ENCODE results near the gene WWP2. TPM values are rescaled to one million over a fixed set of nuclear protein-coding genes. Genes with fewer than 3 reads are reported as not detected.
"Not testable (repeated sequence)": the region's sequence is repeated elsewhere in the genome, so short reads cannot be mapped to it uniquely, and the experiment has no call there.

The WWP2 gene
- total RNA-seq, 4 donors from 2014 or later, result 21.9 to 32.8 (median 27.8) TPM

DNA sequence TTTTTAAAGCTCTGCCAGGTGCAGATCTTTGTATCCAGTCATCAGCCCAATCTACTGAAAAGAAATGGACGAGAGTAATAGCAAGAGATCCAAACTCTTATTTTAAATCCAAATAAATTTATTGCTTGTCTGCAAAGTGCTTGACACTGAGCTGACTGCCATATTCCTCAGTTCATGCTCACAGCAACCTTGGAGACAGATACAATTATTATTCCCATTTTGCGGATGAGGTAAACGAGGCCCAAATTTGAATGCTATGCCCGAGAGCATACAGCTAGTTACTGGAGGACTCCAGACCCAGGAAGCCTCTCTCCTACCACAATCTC is 8.0 kb upstream of the WWP2 start:
- H3K36me3 ChIP-seq, result peaks cover 23 to 34% (median 30%) of the 10 kb centered on the region in 4 donors
- no peaks in the 10 kb centered on the region for H3K27me3 ChIP-seq
- peaks cover 18 to 31% (median 22%) of the 10 kb centered on the region in 4 donors for H3K4me1 ChIP-seq
- peak overlapping the region; percentile 72 to 84 (median 75) for H3K27ac ChIP-seq (replicated peaks in 1 of 4)
- no peaks in the 10 kb centered on the region for H3K9me3 ChIP-seq
- TF ChIP-seq EP300 (IDR thresholded peaks at IDR 0.05) (no peak), CTCF (IDR thresholded peaks at IDR 0.05) (no peak), POLR2AphosphoS5 (IDR thresholded peaks at IDR 0.05) (no peak), POLR2A (IDR thresholded peaks at IDR 0.05; ENCODE audit: low read depth) (no peak)
- peak overlapping the region; percentile 81 to 90 (median 82) for H3K4me3 ChIP-seq
- WGBS, result 12% methylated on average over 4 of the region's 4 CpGs
- no peak for DNase-seq (ENCODE audit: extremely low spot score)
- intact Hi-C loops (cut with DNase I), result loop anchor here (1.0 to 10.0 kb wide), 3 partner anchors 45 to 357 kb away; partner anchors contain the start of gene NFAT5

GRCh38 chr16:69754469-69755310 is 7.4 kb upstream of the WWP2 start, which contains the start of gene NOB1:
NOB1 (minus strand) TSS chr16:69754926; CDS start chr16:69754910, 16 bp downstream.
- intact Hi-C loops (cut with DNase I), result loop anchor here (1.0 to 10.0 kb wide), 3 partner anchors 45 to 358 kb away; partner anchors contain the start of gene NFAT5
- DNase-seq (ENCODE audit: extremely low spot score), result peak; percentile 98
- Histone ChIP-seq H3K9me3 (no peaks in the 10 kb centered on the region), H3K36me3 (peaks cover 17 to 28% (median 24%) of the 10 kb centered on the region in 4 donors), H3K4me3 (peak within 1 kb of the TSS; percentile 81 to 90 (median 82)), H3K27ac (replicated peaks in 1 of 4) (peak within 1 kb of the TSS; percentile 72 to 84 (median 75)), H3K4me1 (peaks cover 18 to 31% (median 22%) of the 10 kb centered on the region in 4 donors), H3K27me3 (no peaks in the 10 kb centered on the region)
- 2% methylated on average over 21 of the region's 58 CpGs for WGBS
- TF ChIP-seq CTCF (IDR thresholded peaks at IDR 0.05), result peak in 2 of 3 experiments; percentile 99 to 100
- TF ChIP-seq EP300 (IDR thresholded peaks at IDR 0.05), result no peak
- TF ChIP-seq POLR2AphosphoS5 (IDR thresholded peaks at IDR 0.05), result peak; percentile 89 to 91
- peak; percentile 31 for TF ChIP-seq POLR2A (IDR thresholded peaks at IDR 0.05; ENCODE audit: low read depth)

DNA sequence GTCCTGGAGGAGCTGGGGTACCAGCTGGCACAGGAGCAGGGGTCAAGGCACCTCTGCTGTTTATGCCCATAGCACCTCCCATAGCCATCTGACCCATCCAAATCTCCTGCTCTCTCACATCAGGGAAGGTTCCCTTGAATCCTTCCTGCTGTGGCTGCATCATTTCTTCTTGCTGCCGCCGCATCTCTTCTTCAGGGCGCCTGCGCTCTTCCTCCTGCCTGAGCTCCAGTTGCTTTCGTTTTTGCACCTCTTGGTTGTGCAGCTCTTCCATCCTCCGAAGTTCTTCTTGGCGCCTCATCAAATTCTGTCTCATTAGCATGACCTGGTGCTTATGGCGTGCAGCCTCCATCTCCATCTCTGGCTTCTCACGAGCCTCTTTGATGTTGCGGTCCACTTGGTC is 5.4 kb upstream of the WWP2 start:
- intact Hi-C loops (cut with DNase I), result loop anchor here (10.0 kb wide), 1 partner anchor 192 kb away; the partner anchor contains the start of gene NFAT5
- Histone ChIP-seq H3K27me3 (no peaks in the 10 kb centered on the region), H3K9me3 (no peaks in the 10 kb centered on the region), H3K4me1 (peaks cover 18 to 34% (median 25%) of the 10 kb centered on the region in 4 donors), H3K36me3 (peaks cover 3 to 8% (median 5%) of the 10 kb centered on the region in 4 donors), H3K27ac (replicated peaks in 1 of 4) (no peak overlapping the region), H3K4me3 (no peak overlapping the region)
- WGBS, result 90% methylated on average over 10 of the region's 10 CpGs
- DNase-seq (ENCODE audit: extremely low spot score), result no peak
- TF ChIP-seq POLR2AphosphoS5 (IDR thresholded peaks at IDR 0.05), result no peak
- TF ChIP-seq EP300 (IDR thresholded peaks at IDR 0.05), result no peak
- TF ChIP-seq POLR2A (IDR thresholded peaks at IDR 0.05; ENCODE audit: low read depth), result no peak
- TF ChIP-seq CTCF (IDR thresholded peaks at IDR 0.05), result no peak

GRCh38 chr16:69757375-69757774 is 4.8 kb upstream of the WWP2 start:
- H3K27ac ChIP-seq (replicated peaks in 1 of 4); H3K36me3 ChIP-seq; H3K4me3 ChIP-seq; H3K9me3 ChIP-seq; H3K27me3 ChIP-seq; DNase-seq (ENCODE audit: extremely low spot score): not testable (repeated sequence)
- 85% methylated on average over 13 of the region's 13 CpGs for WGBS
- intact Hi-C loops (cut with DNase I), result loop anchor here (10.0 kb wide), 1 partner anchor 193 kb away; the partner anchor contains the start of gene NFAT5
- peaks cover 18 to 31% (median 26%) of the 10 kb centered on the region in 4 donors for H3K4me1 ChIP-seq
